GM12892 (cell line): ENCODE data around the gene OLFM1.

Experiments
- DNase-seq: peaks from one replicate; pipeline ENCODE4 v3.0.0; 2011; ENCODE audit not compliant: insufficient read length
- FAIRE-seq: peaks from 2 replicates; lab custom pipeline; 2011; peaks lifted over from hg19 to GRCh38; lab: Jason Lieb, UNC
- POLR2A ChIP-seq: IDR thresholded peaks from 2 replicates; pipeline ENCODE4 v1.6.1; 2011; ENCODE audit warnings: low read depth, low read length, control low read depth
- POLR2AphosphoS5 ChIP-seq: IDR thresholded peaks from 2 replicates; pipeline ENCODE4 v1.6.1; 2011; ENCODE audit warnings: low read depth, low read length, control low read depth
- TAF1 ChIP-seq: IDR thresholded peaks from 2 replicates; pipeline ENCODE4 v1.6.1; 2011; ENCODE audit warnings: low read depth, mild to moderate bottlenecking, control low read depth, low read length, borderline replicate concordance

Gene OLFM1

DNA sequence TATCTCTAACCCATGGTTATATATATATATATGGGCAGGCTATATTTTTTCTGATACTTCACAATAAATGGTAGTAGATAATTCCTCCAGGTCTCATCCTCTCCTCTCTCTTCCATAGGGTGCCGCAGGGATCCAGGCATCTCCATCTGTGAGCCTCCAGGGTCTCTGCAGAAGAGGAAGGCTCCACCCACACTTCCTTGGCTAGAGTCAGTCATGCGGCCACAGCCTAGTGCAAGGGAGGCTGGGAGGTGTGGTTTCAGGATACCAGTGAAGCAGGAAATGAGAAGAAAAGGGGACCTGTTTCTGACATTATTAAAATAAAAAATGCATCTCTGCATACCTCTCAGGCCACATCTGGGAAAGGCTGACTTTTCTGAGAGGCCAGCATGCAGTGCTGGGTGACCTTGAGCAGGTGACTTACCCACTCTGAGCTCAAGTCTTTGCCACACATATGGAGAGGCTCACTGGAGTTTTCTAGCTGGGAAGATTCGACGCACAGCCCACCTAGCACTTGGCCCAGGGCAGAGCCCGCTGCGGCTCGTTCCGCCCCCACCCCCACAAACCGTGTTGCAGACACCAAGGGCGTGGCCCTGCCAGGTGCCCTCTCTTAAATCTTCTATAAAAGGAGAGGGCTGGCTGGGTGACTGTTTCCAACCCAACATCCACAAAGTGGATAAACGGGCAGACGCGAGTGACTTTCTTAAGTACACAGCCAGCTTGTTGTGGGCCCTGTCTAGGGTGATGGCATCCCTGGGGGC, 47.9 kb downstream of the OLFM1 start:
- FAIRE-seq: no peak
- DNase-seq: no peak
- TF ChIP-seq POLR2AphosphoS5 (no peak), POLR2A (no peak), TAF1 (no peak)

DNA sequence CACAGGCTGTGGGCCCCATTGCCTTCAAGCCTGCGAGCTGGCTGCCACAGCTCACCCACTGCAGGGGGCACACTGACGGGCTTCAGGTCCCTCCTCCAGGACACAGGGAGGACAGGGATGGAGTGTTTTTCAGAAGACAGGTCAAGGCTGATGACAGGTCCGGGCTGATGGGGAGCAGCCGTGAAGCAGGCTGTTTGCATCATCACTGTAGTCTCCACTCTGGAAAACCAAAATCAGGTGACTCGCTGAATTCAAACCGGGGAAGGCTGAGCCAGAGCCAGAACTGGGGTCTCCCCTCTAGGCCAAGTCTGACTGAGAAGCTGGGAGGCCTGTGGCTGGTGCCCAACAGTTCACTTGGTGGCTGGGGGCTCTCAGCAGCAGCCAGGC, 48.5 kb downstream of the OLFM1 start:
- no peak for FAIRE-seq
- TF ChIP-seq POLR2AphosphoS5: no peak
- no peak for DNase-seq

DNA sequence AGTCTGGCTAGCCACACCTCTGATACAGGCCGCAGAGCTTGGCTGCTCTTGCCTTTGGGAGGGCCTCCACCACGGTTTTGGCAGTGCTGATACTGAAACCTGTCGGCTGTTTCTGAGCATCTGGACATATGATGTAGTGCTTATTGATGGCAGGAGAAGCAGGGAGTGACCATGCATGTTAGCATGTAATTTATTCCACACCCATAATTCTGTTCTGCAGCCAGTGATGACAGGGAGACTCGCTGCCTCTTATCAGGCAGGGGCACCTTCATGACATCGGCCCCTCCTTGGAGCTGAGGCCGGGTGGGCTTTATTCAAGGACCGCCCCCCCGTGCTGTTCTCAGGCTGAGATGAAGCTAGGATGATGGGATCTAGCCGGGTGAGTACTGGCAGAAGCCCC, 49.0 kb downstream of the OLFM1 start:
- no peak for FAIRE-seq
- TF ChIP-seq TAF1 (no peak), POLR2A (no peak), POLR2AphosphoS5 (no peak)
- no peak for DNase-seq

DNA sequence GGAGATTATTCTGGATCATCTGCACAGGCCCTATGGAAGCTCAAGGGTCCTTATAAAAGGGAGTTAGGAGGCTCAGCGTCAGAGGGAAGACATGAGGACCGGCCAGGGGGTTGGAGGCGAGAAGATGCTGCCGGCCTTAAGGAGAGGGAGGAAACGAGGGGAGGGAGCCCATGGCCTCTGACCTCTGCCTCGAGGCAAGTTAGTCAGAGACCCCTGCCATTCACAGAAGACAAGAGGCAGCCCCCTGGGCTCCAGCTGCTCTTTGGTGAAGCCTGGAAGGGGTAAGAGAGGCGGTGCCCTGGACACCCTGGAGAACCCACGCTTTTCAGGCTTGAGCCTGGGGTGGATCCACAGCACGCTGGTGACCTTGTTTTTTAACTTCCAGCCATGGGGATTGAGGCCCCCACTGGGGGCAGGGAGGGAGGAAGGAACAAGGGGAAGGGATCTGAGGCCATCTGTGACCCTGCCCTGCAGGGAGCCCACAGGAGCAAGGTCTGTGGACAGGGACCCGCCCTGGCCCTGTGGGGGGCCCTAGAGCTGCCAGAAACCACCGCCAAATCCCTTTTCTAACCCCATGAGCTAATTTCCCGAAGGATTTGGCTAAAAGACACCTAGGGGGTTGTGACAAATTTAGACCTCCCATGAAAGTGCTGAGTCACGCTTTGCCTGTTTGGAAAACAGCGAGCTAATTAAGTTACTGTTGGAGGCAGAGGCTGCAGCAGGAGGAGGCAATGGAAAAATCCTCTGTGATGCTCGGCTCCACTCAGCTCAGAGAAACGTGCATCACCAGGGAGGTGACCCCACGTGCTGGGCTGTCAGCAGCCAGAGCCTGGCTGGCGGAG, 49.7 kb downstream of the OLFM1 start:
- no peak for TF ChIP-seq TAF1
- no peak for TF ChIP-seq POLR2AphosphoS5
- TF ChIP-seq POLR2A: no peak
- DNase-seq (no peak), FAIRE-seq (no peak)

DNA sequence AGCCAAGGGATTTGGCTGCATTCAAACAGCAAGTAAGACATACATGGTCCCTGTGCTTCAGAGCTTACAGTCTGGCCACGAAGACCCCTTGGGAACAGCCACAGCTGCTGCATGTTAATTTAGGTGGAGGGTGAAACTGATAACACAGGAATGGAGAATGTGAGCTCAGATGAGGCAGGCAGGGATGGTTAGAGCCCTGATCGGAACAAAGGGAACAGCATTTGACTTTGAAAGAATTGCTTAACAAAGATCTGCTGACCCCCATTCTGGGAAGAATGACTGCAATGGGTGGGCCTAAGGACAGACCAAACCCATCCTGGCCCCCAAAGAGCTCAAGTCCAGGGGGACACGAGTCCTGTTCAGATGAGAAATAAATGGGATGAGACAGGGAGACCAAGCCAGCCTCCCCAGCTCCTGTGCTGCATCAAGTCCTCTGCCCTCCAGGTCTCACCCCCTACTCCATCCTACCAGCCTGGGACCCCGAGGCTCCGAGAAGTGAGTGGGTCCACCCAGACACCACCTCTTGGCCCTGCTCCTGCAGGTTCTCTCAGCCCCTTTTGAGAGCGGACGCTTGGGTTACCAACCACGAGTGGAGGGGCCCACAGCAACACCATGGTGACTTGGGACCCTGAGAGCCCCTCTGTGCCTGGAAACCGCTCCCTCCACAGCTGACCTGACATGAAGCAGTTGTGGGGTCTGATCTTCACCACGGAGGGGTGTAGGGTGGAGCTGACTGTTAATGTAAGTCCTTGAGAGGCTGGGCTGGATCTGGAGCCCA, 50.8 kb downstream of the OLFM1 start:
- DNase-seq: no peak
- TF ChIP-seq POLR2AphosphoS5: no peak
- no peak for TF ChIP-seq TAF1
- TF ChIP-seq POLR2A: no peak
- FAIRE-seq: no peak

DNA sequence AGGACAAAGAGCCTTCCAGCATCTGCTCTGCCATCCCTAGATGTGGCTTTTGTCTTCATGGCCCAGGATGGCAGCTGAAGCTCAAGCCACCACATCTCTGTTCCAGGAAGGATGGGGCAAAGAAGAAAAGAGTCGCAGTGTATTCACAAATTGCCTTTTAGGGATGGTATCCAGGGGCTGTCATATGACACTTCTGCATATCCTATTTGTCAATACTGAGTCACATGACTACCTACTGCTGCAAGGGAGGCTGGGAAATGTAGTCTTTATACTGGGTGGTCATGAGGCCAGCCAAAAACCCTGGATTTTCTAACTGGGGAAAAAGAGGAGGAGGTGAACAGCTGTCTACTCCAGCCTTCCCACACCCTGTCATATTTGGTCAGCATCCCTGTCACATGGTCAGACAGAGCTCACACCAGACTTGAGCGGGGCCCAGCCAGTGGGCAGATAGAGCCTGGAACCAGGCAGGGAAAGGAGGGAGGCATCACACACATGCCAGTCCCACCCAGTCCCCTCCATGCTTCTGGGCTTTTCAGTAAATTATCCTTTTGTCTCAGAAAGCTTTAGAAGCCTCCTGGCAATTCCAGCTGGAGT, 52.0 kb downstream of the OLFM1 start:
- DNase-seq: no peak
- FAIRE-seq: no peak
- TF ChIP-seq POLR2A (no peak), TAF1 (no peak), POLR2AphosphoS5 (no peak)

DNA sequence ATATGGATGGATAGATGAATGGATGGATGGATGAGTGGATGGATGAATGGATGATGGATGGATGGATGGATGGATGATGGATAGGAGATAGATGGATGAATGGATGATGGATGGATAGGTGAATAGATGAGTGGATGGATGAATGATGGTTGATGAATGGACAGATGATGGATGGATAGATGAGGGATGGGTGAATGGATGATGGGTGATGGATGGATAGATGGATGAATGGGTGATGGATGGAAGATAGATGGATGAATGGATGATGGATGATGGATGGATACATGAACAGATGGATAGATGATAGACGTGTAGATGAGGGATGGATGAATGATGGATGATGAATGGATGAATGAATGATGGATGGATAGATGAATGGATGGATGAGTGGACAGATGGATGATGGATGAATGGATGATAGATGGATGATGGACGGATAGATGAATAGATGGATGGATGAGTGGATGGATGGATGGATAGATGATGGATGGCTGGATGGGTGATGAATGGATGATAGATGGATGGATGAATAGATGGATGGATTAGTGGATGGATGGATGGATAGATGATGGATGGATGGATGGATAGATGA, 53.8 kb downstream of the OLFM1 start:
- no peak for FAIRE-seq
- TF ChIP-seq TAF1 (no peak), POLR2AphosphoS5 (no peak), POLR2A (no peak)
- DNase-seq: no peak

DNA sequence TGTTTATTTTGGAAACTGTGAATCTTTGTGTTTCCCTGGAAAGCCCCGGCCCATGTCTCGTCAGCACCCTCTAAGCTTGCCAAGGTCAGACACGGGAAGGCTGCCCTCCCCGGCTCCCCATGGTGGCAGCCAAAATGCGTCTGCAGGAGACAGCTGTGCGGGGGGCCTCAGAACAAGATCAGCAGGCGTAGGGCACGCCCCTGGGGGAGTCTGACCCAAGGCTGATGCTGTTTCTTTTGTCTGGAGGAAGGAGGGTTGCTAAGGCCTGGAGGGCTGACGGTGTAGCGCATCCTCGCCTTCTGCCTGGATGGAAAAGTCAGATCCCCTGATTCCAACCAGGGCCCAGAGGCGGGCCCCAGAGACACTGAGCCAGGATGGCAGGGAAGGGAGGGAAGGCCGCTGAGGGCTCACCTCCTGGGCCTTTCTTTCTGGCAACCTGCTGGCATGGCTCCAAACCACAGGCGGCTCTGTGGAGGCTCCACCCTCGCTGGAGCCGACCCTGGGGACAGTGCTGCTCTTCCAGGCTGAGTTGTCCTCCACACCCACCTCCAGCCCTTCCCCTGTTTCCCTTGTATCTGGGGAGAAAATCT, 57.2 kb downstream of the OLFM1 start:
- DNase-seq: no peak
- TF ChIP-seq TAF1: no peak
- TF ChIP-seq POLR2A: no peak
- TF ChIP-seq POLR2AphosphoS5: no peak
- no peak for FAIRE-seq

DNA sequence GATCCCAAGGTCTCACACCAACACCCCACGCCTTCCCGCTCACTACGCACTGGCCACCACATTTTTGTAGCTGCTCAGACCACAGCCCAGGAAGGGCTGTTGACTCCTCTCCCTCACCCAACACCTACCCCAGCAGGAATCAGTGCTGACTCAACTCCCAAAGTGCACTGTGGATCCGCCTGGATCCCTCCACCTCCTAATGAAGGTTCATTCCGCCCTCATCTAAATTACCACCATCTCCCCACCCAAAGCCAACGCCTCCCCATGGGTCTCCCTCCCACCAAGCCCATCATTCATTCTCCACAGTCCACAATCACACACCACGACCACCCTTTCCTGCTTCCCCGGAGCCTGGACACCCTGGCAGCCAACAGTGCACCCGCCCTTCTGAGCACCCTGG, 57.8 kb downstream of the OLFM1 start:
- no peak for TF ChIP-seq TAF1
- TF ChIP-seq POLR2A: no peak
- TF ChIP-seq POLR2AphosphoS5: no peak
- no peak for DNase-seq
- no peak for FAIRE-seq

DNA sequence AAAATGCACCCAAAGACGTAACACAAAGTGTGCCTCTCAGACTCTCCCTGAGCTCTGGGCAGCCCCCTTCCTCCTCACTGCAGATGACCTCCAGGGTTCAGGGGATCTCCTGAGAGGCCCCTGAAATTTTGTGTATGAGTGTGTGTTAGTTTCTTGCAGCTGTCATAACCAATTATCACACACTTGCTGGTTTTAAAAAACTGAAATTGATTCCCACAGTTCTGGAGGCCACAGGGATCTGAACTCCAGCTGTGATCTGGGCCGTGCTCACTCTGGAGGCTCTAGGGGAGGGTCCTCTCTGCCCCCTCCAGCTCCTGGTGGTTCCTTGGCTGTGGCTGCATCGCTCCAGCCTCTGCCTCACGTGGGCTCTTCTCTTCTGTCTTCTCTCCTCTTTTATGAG, 58.8 kb downstream of the OLFM1 start:
- TF ChIP-seq POLR2A (no peak), TAF1 (no peak), POLR2AphosphoS5 (no peak)
- DNase-seq (no peak), FAIRE-seq (no peak)

DNA sequence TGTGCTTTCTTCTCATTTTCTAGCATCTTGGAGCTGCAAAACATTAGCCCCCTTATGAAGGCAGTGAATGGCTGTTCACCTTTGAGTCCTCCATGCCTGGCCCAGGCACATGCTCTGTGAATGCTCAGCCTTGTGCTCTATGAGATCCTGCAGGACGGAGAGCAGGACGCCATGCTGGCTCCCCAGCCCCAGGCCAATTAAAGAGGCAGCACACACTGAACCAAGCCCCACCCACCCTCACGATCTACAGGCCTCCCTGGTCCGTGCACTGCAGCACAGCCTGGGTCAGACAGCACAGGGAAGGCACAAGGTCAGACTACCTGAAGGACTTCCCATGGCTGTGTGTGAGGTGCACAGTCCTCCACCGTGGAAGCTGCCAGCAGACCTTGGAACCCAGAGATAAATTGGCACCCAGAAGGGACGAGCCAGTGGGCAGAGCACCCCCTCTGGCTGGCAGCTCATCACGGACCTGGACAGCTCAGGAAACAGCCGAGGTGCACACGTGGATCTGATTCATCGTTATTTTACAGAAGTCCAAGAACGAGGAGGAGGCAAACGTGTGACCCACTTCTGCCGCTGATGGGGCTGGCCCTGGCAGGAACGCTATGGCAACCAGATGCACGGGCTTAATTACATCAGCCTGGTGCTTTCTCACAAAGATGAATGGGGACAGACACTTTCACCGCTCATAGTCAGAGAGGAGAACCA, 59.5 kb downstream of the OLFM1 start:
- DNase-seq (no peak), FAIRE-seq (no peak)

More for the DNA sequence above, 59.5 kb downstream of the OLFM1 start:
- TF ChIP-seq TAF1: no peak
- TF ChIP-seq POLR2A: no peak
- TF ChIP-seq POLR2AphosphoS5: no peak
